HepG2 (cell line): ENCODE measurements around the gene TRMT1. TPM values are rescaled to one million over a fixed set of nuclear protein-coding genes. Genes with fewer than 3 reads are reported as not detected.

Experiments
- ATF7 ChIP-seq, 2 experiments: fragments of 450-650 bp in 1 of 2; sonication (generic) in 1 of 2; formaldehyde crosslinking in 1 of 2; IDR thresholded peaks; 2 replicates each; pipeline versions ENCODE4 v1.4.0 to v1.6.1; 2016 to 2020; ENCODE audit warnings: antibody characterized with exemption in 1 of 2, mild to moderate bottlenecking in 1 of 2, missing genetic modification reagents in 1 of 2
- KDM1A ChIP-seq: IDR thresholded peaks from 2 replicates; pipeline ENCODE4 v1.6.1; 2016; ENCODE audit warnings: missing compliant biosample characterization
- KLF13 ChIP-seq: sonication (generic); formaldehyde crosslinking; IDR thresholded peaks from 2 replicates; pipeline ENCODE4 v1.4.0; 2020; ENCODE audit warnings: mild to moderate bottlenecking, missing genetic modification reagents
- MED13 ChIP-seq: sonication (generic); formaldehyde crosslinking; IDR thresholded peaks from 2 replicates; pipeline ENCODE4 v1.5.0; 2020; ENCODE audit warnings: missing genetic modification reagents
- PITX1 ChIP-seq: sonication (generic); formaldehyde crosslinking; IDR thresholded peaks from 2 replicates; pipeline ENCODE4 v1.5.1; 2020; ENCODE audit warnings: mild to moderate bottlenecking, missing genetic modification reagents
- POLR2G ChIP-seq: fragments of 200-400 bp; formaldehyde crosslinking; IDR thresholded peaks from 2 replicates; pipeline ENCODE4 v1.6.1; 2018; ENCODE audit warnings: mild to moderate bottlenecking, low read depth, low read length, moderate library complexity
- YEATS4 ChIP-seq: sonication (generic); formaldehyde crosslinking; IDR thresholded peaks from 2 replicates; pipeline ENCODE4 v1.4.0; 2020; ENCODE audit warnings: missing genetic modification reagents, borderline replicate concordance
- ZNF232 ChIP-seq: sonication (generic); formaldehyde crosslinking; IDR thresholded peaks from 2 replicates; pipeline ENCODE4 v1.4.0; 2020; ENCODE audit warnings: missing genetic modification reagents, borderline replicate concordance
- ZNF24 ChIP-seq: fragments of 450-650 bp; IDR thresholded peaks from 2 replicates; pipeline ENCODE4 v1.6.1; 2017; ENCODE audit warnings: antibody characterized with exemption, mild to moderate bottlenecking
- ZNF501 ChIP-seq: sonication (generic); formaldehyde crosslinking; IDR thresholded peaks from 2 replicates; pipeline ENCODE4 v1.5.1; 2020; ENCODE audit warnings: mild to moderate bottlenecking, moderate library complexity, missing genetic modification reagents
- ZNF784 ChIP-seq: sonication (generic); formaldehyde crosslinking; IDR thresholded peaks from 2 replicates; pipeline ENCODE4 v1.5.1; 2020; ENCODE audit warnings: missing genetic modification reagents, mild to moderate bottlenecking, borderline replicate concordance
- ZNF816 ChIP-seq: sonication (generic); formaldehyde crosslinking; IDR thresholded peaks from 2 replicates; pipeline ENCODE4 v1.8.0; 2022; ENCODE audit warnings: missing genetic modification reagents, mild to moderate bottlenecking, borderline replicate concordance
- polyA plus RNA-seq, 8 experiments: library from polyadenylated mRNA; depleted of rRNA in 3 of 8; stranded (reverse) in 7 of 8; unstranded in 1 of 8; fragments of >200 nt; fragmentation: Illumina TruSeq in 4 of 8; extraction: Trizol in 4 of 8; gene quantifications; 2 replicates each; pipeline versions ENCODE4 v1.2.1 to v1.2.3, GENCODE V29; 2011 to 2016; ENCODE audit warnings: low read depth in 4 of 8, missing spikeins in 1 of 8, mixed read lengths in 1 of 8; ENCODE audit not compliant: insufficient read depth in 1 of 8
- total RNA-seq, 5 experiments: library from RNA; depleted of rRNA; stranded (reverse); fragments of >200 nt; fragmentation: Illumina TruSeq; extraction: Trizol; gene quantifications; 2 replicates each; pipeline ENCODE4 v1.2.3, GENCODE V29; 2016; ENCODE audit warnings: low read depth in 1 of 5
- TF ChIP-seq, protein P1 (sequence below): sonication (generic); formaldehyde crosslinking; IDR thresholded peaks from 2 replicates; pipeline ENCODE4 v1.4.0; 2020; ENCODE audit warnings: low read depth, missing genetic modification reagents
- TF ChIP-seq, protein P2 (sequence below): sonication (generic); formaldehyde crosslinking; IDR thresholded peaks from 2 replicates; pipeline ENCODE4 v1.4.0; 2020; ENCODE audit warnings: missing genetic modification reagents
- TF ChIP-seq, protein P3 (sequence below): sonication (generic); formaldehyde crosslinking; conservative IDR thresholded peaks from 2 replicates; pipeline ENCODE4 v1.4.0; 2020; ENCODE audit warnings: missing genetic modification reagents
- TF ChIP-seq, protein P4 (sequence below): sonication (generic); formaldehyde crosslinking; IDR thresholded peaks from 2 replicates; pipeline ENCODE4 v1.5.0; 2020; ENCODE audit warnings: mild to moderate bottlenecking, missing genetic modification reagents

Gene TRMT1
- total and polyA plus RNA-seq, 2 of the 13 experiments (the other 11 are each of a cell fraction or from before 2014, with no cell fraction given) = 35.5 to 44.1 TPM

- TF ChIP-seq, protein P1, sequence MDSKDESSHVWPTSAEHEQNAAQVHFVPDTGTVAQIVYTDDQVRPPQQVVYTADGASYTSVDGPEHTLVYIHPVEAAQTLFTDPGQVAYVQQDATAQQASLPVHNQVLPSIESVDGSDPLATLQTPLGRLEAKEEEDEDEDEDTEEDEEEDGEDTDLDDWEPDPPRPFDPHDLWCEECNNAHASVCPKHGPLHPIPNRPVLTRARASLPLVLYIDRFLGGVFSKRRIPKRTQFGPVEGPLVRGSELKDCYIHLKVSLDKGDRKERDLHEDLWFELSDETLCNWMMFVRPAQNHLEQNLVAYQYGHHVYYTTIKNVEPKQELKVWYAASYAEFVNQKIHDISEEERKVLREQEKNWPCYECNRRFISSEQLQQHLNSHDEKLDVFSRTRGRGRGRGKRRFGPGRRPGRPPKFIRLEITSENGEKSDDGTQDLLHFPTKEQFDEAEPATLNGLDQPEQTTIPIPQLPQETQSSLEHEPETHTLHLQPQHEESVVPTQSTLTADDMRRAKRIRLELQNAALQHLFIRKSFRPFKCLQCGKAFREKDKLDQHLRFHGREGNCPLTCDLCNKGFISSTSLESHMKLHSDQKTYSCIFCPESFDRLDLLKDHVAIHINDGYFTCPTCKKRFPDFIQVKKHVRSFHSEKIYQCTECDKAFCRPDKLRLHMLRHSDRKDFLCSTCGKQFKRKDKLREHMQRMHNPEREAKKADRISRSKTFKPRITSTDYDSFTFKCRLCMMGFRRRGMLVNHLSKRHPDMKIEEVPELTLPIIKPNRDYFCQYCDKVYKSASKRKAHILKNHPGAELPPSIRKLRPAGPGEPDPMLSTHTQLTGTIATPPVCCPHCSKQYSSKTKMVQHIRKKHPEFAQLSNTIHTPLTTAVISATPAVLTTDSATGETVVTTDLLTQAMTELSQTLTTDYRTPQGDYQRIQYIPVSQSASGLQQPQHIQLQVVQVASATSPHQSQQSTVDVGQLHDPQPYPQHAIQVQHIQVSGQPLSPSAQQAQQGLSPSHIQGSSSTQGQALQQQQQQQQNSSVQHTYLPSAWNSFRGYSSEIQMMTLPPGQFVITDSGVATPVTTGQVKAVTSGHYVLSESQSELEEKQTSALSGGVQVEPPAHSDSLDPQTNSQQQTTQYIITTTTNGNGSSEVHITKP = 0 out of 2 replicates have a peak, but pooled peaks have one; percentile 62
- TF ChIP-seq ZNF501 (CRISPR knock-in tag) (peak; percentile 44), PITX1 (CRISPR knock-in tag) (0 out of 2 replicates have a peak, but pooled peaks have one; percentile 38), ZNF24 (no peak), ZNF232 (peak; percentile 62; the same call in 1 of the 2 replicates), MED13 (CRISPR knock-in tag) (0 out of 2 replicates have a peak, but pooled peaks have one; percentile 49), ATF7 (IDR thresholded peaks at IDR 0.05) (no peak), ATF7 (CRISPR knock-in tag; IDR thresholded peaks at IDR 0.05) (0 out of 2 replicates have a peak, but pooled peaks have one; percentile 4), KLF13 (CRISPR knock-in tag) (no peak; the same call in 1 of the 2 replicates), YEATS4 (peak; percentile 89; the same call in 1 of the 2 replicates), KDM1A (CRISPR knock-in tag) (no peak), POLR2G (peak; percentile 81), ZNF784 (CRISPR knock-in tag) (no peak), ZNF816 (CRISPR knock-in tag) (no peak)
- TF ChIP-seq, protein P2, sequence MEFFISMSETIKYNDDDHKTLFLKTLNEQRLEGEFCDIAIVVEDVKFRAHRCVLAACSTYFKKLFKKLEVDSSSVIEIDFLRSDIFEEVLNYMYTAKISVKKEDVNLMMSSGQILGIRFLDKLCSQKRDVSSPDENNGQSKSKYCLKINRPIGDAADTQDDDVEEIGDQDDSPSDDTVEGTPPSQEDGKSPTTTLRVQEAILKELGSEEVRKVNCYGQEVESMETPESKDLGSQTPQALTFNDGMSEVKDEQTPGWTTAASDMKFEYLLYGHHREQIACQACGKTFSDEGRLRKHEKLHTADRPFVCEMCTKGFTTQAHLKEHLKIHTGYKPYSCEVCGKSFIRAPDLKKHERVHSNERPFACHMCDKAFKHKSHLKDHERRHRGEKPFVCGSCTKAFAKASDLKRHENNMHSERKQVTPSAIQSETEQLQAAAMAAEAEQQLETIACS (CRISPR knock-in tag) = no peak
- TF ChIP-seq, protein P3, sequence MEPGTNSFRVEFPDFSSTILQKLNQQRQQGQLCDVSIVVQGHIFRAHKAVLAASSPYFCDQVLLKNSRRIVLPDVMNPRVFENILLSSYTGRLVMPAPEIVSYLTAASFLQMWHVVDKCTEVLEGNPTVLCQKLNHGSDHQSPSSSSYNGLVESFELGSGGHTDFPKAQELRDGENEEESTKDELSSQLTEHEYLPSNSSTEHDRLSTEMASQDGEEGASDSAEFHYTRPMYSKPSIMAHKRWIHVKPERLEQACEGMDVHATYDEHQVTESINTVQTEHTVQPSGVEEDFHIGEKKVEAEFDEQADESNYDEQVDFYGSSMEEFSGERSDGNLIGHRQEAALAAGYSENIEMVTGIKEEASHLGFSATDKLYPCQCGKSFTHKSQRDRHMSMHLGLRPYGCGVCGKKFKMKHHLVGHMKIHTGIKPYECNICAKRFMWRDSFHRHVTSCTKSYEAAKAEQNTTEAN (CRISPR knock-in tag) = 0 out of 2 replicates have a peak, but pooled peaks have one; percentile 13
- TF ChIP-seq, protein P4, sequence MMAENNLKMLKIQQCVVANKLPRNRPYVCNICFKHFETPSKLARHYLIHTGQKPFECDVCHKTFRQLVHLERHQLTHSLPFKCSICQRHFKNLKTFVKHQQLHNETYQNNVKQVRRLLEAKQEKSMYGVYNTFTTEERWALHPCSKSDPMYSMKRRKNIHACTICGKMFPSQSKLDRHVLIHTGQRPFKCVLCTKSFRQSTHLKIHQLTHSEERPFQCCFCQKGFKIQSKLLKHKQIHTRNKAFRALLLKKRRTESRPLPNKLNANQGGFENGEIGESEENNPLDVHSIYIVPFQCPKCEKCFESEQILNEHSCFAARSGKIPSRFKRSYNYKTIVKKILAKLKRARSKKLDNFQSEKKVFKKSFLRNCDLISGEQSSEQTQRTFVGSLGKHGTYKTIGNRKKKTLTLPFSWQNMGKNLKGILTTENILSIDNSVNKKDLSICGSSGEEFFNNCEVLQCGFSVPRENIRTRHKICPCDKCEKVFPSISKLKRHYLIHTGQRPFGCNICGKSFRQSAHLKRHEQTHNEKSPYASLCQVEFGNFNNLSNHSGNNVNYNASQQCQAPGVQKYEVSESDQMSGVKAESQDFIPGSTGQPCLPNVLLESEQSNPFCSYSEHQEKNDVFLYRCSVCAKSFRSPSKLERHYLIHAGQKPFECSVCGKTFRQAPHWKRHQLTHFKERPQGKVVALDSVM = no peak; the same call in none of the 2 replicates
Observed at GRCh38 chr19:13151605-13152355, 35.2 kb upstream of the TRMT1 start (continued).
